Measurements from ENCODE around the gene PPP2R2B. TPM values are rescaled to one million over a fixed set of nuclear protein-coding genes. Genes with fewer than 3 reads are reported as not detected.

The PPP2R2B gene
- total RNA-seq, 1 experiment from 2014 or later, result not detected

GRCh38 chr5:146703499-146703898 is 175.1 kb downstream of the PPP2R2B start:
- no peaks in the 10 kb centered on the region for H3F3A ChIP-seq (ENCODE audit: low read length, unreplicated experiment)
- H3K79me2 ChIP-seq (ENCODE audit: low read length), result no peaks in the 10 kb centered on the region
- no peaks in the 10 kb centered on the region for H3K9me3 ChIP-seq (ENCODE audit: low read length)
- H3K27ac ChIP-seq (ENCODE audit: low read length), result no peak overlapping the region
- intact Hi-C loops (cut with micrococcal nuclease), result no loop called here
- no peaks in the 10 kb centered on the region for H3K36me3 ChIP-seq (ENCODE audit: low read depth, low read length)
- DNase-seq, result no peak
- no peaks in the 10 kb centered on the region for H3K4me1 ChIP-seq (ENCODE audit: insufficient read depth, low read length)
- ATAC-seq, result no peak
- ChIA-PET POLR2A (ENCODE audit: unreplicated experiment) (no interaction called here), CTCF (no interaction called here)
- TF ChIP-seq EZH2phosphoT487 (IDR thresholded peaks at IDR 0.05; ENCODE audit: borderline replicate concordance, low read length) (no peak), EZH2 (IDR thresholded peaks at IDR 0.05; ENCODE audit: low read length, unreplicated experiment) (no peak), CTCF (conservative IDR thresholded peaks at IDR 0.05; ENCODE audit: low read depth, low read length) (no peak)
- BruUV-seq (replicated peaks), result no TSS peak
- no peak overlapping the region for H3K9ac ChIP-seq (ENCODE audit: low read length)
- H4K20me1 ChIP-seq (ENCODE audit: low read length), result no peaks in the 10 kb centered on the region
- no peak overlapping the region for H2AFZ ChIP-seq (ENCODE audit: low read length)
- no peak overlapping the region for H3K4me2 ChIP-seq (ENCODE audit: low read length)
- no peak overlapping the region for H3K4me3 ChIP-seq (ENCODE audit: low read length)
- no peaks in the 10 kb centered on the region for H3K9me2 ChIP-seq (replicated peaks; ENCODE audit: low read length)
- peaks cover 26% of the 10 kb centered on the region; the same call in 1 of the 2 replicates for H3K27me3 ChIP-seq (ENCODE audit: low read length)

DNA sequence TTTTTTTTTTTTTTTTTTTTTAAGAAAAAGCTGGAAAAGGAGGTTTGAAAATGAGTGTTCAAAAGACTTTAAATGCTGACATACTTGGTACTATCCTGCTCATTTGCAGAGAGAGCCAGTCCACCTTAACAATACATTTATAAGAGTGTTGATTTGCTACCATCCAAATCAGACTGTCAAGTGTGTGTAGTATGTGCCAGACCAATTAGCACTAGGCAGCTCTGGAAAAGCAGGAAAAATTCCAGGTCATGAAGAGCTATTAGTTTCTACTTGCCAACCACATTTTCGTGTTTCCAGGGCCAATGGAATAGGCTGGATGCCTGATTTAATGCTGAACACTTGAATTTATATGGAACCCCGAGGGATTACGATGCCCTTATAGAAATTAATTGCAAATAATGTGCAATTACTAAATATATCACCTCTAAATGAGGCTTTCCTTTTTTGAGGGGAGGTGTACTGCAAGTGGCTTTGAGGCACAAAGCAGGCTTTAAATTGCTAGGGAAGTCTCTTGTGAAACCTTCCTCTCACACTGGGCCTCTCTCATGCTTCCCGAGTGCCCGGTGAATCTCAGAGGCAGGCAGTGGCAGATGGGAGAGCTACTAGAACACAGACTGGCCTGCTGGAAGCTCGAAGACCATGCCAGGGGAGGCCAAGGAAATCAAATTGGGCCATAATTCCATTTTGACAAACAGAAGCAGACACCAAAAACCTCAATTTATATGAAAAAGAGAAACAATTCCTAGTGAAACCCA is 178.7 kb downstream of the PPP2R2B start:
- peaks cover 56% of the 10 kb centered on the region for H3K27me3 ChIP-seq (ENCODE audit: low read length)
- H3K9me2 ChIP-seq (replicated peaks; ENCODE audit: low read length), result no peaks in the 10 kb centered on the region
- no peaks in the 10 kb centered on the region for H3K4me1 ChIP-seq (ENCODE audit: insufficient read depth, low read length)
- no peak overlapping the region for H3K4me2 ChIP-seq (ENCODE audit: low read length)
- ChIA-PET CTCF (interaction anchor here (0.6 kb wide), 2 partner anchors 40 to 56 kb away, joined by 6 to 10 read pairs; no protein-coding TSS in a partner anchor), POLR2A (ENCODE audit: unreplicated experiment) (no interaction called here)
- ATAC-seq (no peak), DNase-seq (no peak)
- no peak for TF ChIP-seq CTCF (conservative IDR thresholded peaks at IDR 0.05; ENCODE audit: low read depth, low read length)
- no peak for TF ChIP-seq EZH2 (IDR thresholded peaks at IDR 0.05; ENCODE audit: low read length, unreplicated experiment)
- no peak for TF ChIP-seq EZH2phosphoT487 (IDR thresholded peaks at IDR 0.05; ENCODE audit: borderline replicate concordance, low read length)
- no peak overlapping the region for H3K4me3 ChIP-seq (ENCODE audit: low read length)
- H4K20me1 ChIP-seq (ENCODE audit: low read length), result no peaks in the 10 kb centered on the region
- H3K36me3 ChIP-seq (ENCODE audit: low read depth, low read length), result no peaks in the 10 kb centered on the region
- no peaks in the 10 kb centered on the region for H3K79me2 ChIP-seq (ENCODE audit: low read length)
- no peak overlapping the region for H3K27ac ChIP-seq (ENCODE audit: low read length)
- H3K9ac ChIP-seq (ENCODE audit: low read length), result no peak overlapping the region
- H3K9me3 ChIP-seq (ENCODE audit: low read length), result no peaks in the 10 kb centered on the region
- H2AFZ ChIP-seq (ENCODE audit: low read length), result no peak overlapping the region
- intact Hi-C loops (cut with micrococcal nuclease), result no loop called here
- BruUV-seq (replicated peaks), result no TSS peak
- no peaks in the 10 kb centered on the region for H3F3A ChIP-seq (ENCODE audit: low read length, unreplicated experiment)

DNA sequence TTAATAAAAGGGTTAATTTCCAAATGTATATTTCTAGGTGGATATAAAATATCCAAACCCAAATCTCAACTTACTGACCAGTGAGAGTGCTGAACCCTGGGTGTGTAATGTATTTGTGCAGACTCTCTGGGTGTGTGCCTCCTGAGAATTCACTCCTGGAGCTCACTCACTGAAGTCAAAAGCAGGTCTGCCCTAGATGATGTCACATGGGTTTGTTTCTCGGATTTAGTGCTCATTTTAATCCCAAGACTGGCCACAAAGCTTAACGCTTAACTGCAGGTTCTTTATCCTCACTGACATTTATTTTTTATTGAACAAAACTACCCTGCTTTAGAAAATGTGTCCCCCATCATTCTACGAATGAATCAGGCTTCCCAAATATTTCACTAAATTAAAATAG is 179.4 kb downstream of the PPP2R2B start:
- Histone ChIP-seq H3K4me3 (ENCODE audit: low read length) (no peak overlapping the region), H3K9me3 (ENCODE audit: low read length) (no peaks in the 10 kb centered on the region), H3K27me3 (ENCODE audit: low read length) (peaks cover 58% of the 10 kb centered on the region), H3K9ac (ENCODE audit: low read length) (no peak overlapping the region), H3K79me2 (ENCODE audit: low read length) (no peaks in the 10 kb centered on the region), H3K9me2 (replicated peaks; ENCODE audit: low read length) (no peaks in the 10 kb centered on the region), H4K20me1 (ENCODE audit: low read length) (no peaks in the 10 kb centered on the region), H2AFZ (ENCODE audit: low read length) (no peak overlapping the region), H3K4me1 (ENCODE audit: insufficient read depth, low read length) (no peaks in the 10 kb centered on the region), H3K4me2 (ENCODE audit: low read length) (no peak overlapping the region), H3K27ac (ENCODE audit: low read length) (no peak overlapping the region), H3K36me3 (ENCODE audit: low read depth, low read length) (no peaks in the 10 kb centered on the region), H3F3A (ENCODE audit: low read length, unreplicated experiment) (no peaks in the 10 kb centered on the region)
- ChIA-PET POLR2A (ENCODE audit: unreplicated experiment) (no interaction called here), CTCF (no interaction called here)
- ATAC-seq (no peak), DNase-seq (no peak)
- BruUV-seq (replicated peaks), result no TSS peak
- TF ChIP-seq EZH2 (IDR thresholded peaks at IDR 0.05; ENCODE audit: low read length, unreplicated experiment), result no peak
- no peak for TF ChIP-seq CTCF (conservative IDR thresholded peaks at IDR 0.05; ENCODE audit: low read depth, low read length)
- no peak for TF ChIP-seq EZH2phosphoT487 (IDR thresholded peaks at IDR 0.05; ENCODE audit: borderline replicate concordance, low read length)
- intact Hi-C loops (cut with micrococcal nuclease), result no loop called here

Measured in PC-3 (cell line).